Stimulated activated CD4-positive, alpha-beta T cell treated with anti-CD3 and anti-CD28 coated beads, Interleukin-1b, Interleukin-23, amount 100 ng/mL, for 24 hours (primary cell): Measurements from ENCODE around the gene PIK3C2B.

ENCODE experiments used
- DNase-seq, 4 experiments: peaks; one replicate each; pipeline ENCODE4 v3.0.0-alpha.2; 2020; ENCODE audit warnings: low read depth in 4 of 4, low spot score in 1 of 4

PIK3C2B gene

GRCh38 chr1:204478921-204479320, 15.7 kb downstream of the PIK3C2B start:
- DNase-seq, result no peak

GRCh38 chr1:204478172-204478899, 16.3 kb downstream of the PIK3C2B start:
- DNase-seq, result no peak

GRCh38 chr1:204477036-204477740, 17.4 kb downstream of the PIK3C2B start:
- no peak for DNase-seq

- DNase-seq, result no peak
These were observed 18.0 kb downstream of the PIK3C2B start for GRCh38 chr1:204476563-204476962.

- no peak for DNase-seq
These were observed 18.8 kb downstream of the PIK3C2B start for GRCh38 chr1:204475656-204476432.

GRCh38 chr1:204473400-204473965, 21.1 kb downstream of the PIK3C2B start:
- no peak for DNase-seq

- DNase-seq, result no peak
These were observed 21.9 kb downstream of the PIK3C2B start for GRCh38 chr1:204472660-204473059.

- no peak for DNase-seq
These were observed 22.9 kb downstream of the PIK3C2B start for GRCh38 chr1:204471687-204472086.

GRCh38 chr1:204469304-204469703, 25.3 kb downstream of the PIK3C2B start:
- no peak for DNase-seq

GRCh38 chr1:204468766-204469302, 25.8 kb downstream of the PIK3C2B start:
- no peak for DNase-seq

- DNase-seq, result no peak
These were observed 26.4 kb downstream of the PIK3C2B start for GRCh38 chr1:204468206-204468605.

GRCh38 chr1:204466416-204467405, 27.9 kb downstream of the PIK3C2B start:
- no peak for DNase-seq

GRCh38 chr1:204465546-204466415, 28.8 kb downstream of the PIK3C2B start:
- DNase-seq, result no peak

- DNase-seq, result no peak
These were observed 29.9 kb downstream of the PIK3C2B start for GRCh38 chr1:204464701-204465100.

- DNase-seq, result no peak
These were observed 30.4 kb downstream of the PIK3C2B start for GRCh38 chr1:204464187-204464631.

GRCh38 chr1:204463125-204464060, 31.2 kb downstream of the PIK3C2B start:
- DNase-seq, result no peak

- no peak for DNase-seq
These were observed 32.4 kb downstream of the PIK3C2B start for GRCh38 chr1:204462229-204462561.
